Measurements from ENCODE around the gene CEPT1.

The CEPT1 gene

GRCh38 chr1:111193712-111194480 lies 53.9 kb downstream of the CEPT1 start:
- DNase-seq (ENCODE audit: low spot score), result no peak

DNA sequence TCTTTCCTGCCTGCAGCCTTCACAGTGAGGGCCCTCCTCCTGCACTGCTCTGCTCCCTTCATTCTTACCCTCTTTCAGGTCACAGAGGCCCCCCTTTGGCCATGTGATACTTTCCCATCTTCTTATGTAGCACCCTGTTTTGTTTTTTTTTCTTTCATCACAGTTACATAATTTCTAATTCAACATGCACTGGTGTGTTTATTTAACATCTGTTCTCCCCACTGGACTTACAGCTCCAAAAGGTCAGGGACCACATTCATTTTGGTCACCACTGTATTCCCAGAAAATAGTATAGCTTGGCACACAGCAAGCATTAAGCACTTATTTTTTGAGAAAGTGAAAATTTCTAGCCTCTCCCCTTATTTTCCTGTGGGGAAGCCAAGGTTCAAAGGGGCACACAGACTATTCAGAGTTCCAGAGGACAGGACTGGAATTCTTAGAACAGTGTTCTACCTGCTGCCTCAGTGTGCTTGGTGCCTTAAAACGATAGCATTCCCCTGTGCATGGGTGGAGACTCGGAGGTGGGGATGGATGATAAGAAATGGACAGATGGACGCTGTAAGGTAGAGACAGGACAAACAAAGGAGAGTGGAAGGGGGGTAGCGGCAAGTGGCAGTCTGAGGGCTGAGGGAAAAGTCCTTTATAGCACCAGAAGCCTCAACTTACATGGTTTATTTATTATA lies 55.1 kb downstream of the CEPT1 start:
- no peak for DNase-seq (ENCODE audit: low spot score)

GRCh38 chr1:111196213-111196612 lies 56.2 kb downstream of the CEPT1 start:
- DNase-seq (ENCODE audit: low spot score), result no peak

- DNase-seq (ENCODE audit: low spot score), result no peak
Measured at GRCh38 chr1:111197598-111198284, 57.7 kb downstream of the CEPT1 start.

GRCh38 chr1:111198836-111199235 lies 58.8 kb downstream of the CEPT1 start:
- DNase-seq (ENCODE audit: low spot score), result no peak

GRCh38 chr1:111199329-111199728 lies 59.3 kb downstream of the CEPT1 start:
- no peak for DNase-seq (ENCODE audit: low spot score)

DNA sequence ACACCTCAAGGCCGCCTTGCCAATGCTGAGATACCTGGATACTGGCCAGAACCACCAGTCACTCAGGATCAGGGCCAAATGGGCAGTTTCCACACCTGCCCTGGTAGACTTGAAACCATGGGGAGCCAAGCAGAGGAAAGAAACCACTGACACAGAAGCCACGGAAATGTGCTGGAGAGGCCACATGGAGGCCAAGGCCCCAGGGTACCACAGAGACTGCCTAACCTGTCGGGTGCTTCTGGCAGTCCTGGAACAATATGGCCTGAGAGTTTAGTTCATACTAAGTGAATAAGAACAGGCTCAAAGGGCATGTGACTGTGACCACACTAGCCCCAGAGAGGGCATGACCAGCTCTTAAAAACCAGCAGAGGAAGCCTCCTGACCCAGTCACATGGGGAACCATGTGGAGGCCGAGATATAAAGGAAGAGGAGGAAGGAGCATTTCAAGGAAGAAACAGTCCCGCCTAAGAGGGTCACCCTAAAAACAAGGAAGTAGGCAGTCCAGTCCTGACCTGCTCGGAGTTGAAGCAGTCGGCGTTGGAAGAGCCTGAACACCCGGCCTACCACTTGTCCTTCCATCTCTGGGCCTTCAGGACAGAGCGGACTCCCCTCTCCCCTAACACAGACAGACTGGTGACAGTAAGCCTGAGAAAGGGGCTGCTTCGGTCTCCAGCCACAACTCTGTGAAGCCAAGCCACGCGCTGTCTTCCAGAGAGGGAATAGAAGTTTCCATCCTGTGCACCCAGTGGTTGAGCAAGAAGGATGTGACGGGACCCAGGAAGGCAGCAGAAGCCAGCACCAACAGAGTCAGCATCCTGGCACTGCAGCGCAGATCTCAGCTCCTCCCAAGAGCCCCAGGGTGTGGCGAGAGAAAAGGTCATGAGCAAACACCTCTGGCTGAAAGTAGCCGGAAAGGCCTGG lies 60.1 kb downstream of the CEPT1 start, which contains the start of gene DENND2D:
Gene DENND2D, minus strand, starts transcription at position 766 of the 921 bp plus-strand sequence. Its CDS starts 187 bp downstream, at position 579.
- DNase-seq (ENCODE audit: low spot score), result no peak

DNA sequence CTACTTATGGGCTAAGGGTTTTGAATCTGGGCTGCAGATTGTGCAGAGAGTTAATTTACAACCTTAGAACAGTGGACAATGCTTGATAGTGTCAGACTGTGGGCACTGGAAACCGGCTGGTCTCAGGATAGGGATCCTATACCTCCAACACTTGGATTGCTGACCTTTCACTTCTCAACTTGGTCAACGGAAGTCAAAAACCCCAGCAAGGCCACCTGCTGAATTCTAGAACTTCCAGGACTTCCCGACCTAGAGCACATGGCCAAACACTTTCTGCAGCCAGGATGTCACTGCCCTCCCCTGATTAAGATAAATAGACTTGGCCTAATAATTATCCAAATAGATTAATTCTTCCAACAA lies 60.8 kb downstream of the CEPT1 start:
- DNase-seq (ENCODE audit: low spot score), result no peak

- DNase-seq (ENCODE audit: low spot score), result no peak
Measured at GRCh38 chr1:111201275-111202090, 61.5 kb downstream of the CEPT1 start.

- no peak for DNase-seq (ENCODE audit: low spot score)
Measured at GRCh38 chr1:111202366-111202706, 62.3 kb downstream of the CEPT1 start.

DNA sequence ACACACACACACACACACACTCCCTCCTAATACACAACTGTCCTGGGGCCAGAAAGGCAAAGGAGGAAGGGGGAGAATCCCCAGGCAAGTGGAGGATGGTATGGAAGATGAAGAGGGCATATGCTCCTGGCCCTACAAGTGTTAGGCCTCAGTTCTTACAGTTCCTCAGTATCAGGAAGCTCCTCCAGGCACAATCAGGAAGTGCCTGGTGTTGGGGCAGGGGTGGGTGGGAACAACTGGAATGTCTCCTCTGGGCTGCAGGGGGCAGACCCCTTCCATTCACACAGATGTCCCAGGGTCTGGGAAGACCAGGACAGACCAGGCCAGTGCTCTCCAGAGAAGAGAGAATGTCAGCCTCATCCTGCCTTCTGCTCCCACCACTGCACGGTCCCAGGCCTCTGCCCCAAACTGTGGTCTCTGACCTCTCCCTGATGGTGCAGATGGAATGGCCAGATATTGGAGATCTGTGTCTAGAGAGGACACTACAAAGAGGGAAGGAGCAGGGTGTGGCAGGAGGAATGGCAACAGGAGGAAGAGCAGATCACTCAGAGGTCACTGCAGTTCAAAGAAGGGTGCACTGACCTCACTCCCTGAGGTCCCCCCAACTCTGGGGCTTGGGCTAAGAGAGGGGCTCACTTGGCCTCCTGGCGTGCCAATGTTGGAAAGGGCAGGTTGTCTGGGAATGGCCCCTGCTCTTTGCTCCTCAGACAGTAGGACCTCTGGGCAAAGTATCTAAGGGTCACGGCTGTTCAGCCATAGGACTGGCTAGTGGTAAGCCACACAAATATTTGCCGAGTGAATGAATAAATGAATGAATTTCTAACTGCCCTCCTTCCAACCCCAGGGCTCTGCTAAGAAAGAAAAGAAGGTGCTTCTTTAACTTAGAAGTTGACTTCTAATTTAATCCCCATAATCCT lies 62.9 kb downstream of the CEPT1 start:
- DNase-seq (ENCODE audit: low spot score), result no peak

GRCh38 chr1:111203681-111204200 lies 63.7 kb downstream of the CEPT1 start:
- DNase-seq (ENCODE audit: low spot score), result no peak

GRCh38 chr1:111204201-111204982 lies 64.4 kb downstream of the CEPT1 start:
- no peak for DNase-seq (ENCODE audit: low spot score)

DNA sequence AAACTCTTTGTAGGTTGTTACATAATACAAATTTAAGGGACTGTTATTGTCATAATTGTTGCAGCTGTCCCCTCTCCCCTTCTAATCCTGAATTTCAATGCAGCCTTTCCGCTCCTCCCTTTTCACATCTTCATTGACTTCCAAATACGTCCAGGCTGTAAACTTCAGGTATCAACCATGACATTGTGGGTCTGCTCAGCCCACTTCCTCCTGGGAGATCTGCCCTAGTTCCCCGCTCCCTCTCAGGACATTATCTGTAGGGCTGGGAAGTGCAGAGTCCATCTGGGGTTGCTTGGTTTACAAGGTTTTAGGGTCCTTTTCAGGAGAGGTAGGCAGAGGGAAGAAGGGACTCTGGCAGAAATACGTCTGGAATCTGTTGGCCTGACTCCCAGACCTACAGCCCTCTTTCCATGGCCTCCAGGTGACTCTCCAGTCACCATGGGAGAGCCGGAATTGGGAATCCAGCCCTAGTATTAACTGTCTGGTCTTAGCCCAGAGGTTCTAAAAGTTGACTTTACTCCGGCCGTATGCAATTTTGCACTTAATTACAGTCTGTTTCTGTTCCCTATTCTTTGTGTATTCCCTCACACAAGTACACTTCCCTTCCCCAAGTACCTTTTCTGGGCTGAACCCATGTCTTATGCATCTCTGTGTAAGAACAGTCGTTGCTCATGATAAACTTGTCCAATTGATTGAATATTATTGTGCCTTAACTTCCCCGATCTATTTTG lies 65.1 kb downstream of the CEPT1 start:
- DNase-seq (ENCODE audit: low spot score), result no peak

GRCh38 chr1:111205714-111206050 lies 65.7 kb downstream of the CEPT1 start:
- DNase-seq (ENCODE audit: low spot score), result no peak

DNA sequence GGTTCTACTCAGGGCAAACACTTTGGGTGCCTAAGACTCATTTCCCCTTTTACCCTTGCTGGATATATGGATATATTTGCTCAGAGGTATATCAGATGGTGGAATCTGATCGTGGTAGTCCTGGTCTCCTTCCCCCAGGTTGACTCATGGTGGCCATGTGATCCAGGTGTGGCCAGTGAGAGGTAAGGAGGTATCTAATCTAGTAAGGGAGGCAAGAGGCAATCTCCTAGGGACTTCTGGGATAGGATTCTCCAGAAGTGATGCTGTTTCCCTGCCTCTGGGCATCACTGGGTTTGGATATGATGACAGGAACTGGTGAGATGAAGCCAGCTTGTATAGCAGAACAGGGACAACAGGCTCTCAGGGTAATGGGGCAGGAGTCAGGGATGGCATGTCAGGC lies 68.9 kb downstream of the CEPT1 start:
- no peak for DNase-seq (ENCODE audit: low spot score)

GRCh38 chr1:111209622-111210021 lies 69.6 kb downstream of the CEPT1 start:
- no peak for DNase-seq (ENCODE audit: low spot score)

- DNase-seq (ENCODE audit: low spot score), result no peak
Measured at GRCh38 chr1:111211921-111212320, 71.9 kb downstream of the CEPT1 start.

Measured in COLO829 (cell line).